Suprapubic skin (tissue), 3 donors: Measurements from ENCODE around the gene MOB1A.

ENCODE experiments used
- POLR2AphosphoS5 ChIP-seq, 3 donors: sonication (generic); formaldehyde crosslinking; IDR thresholded peaks; one replicate each; pipeline ENCODE4 v1.6.1; 2017; ENCODE audit warnings: antibody characterized with exemption in 3 of 3
- TF ChIP-seq, protein P1 (sequence below), 2 donors: fragments of 200-600 bp in 1 of 2; fragments of 450-650 bp in 1 of 2; sonication (generic) in 1 of 2; IDR thresholded peaks; one replicate each; pipeline ENCODE4 v1.5.1; 2016 to 2019; ENCODE audit warnings: antibody characterized with exemption in 2 of 2, mild to moderate bottlenecking in 1 of 2, moderate library complexity in 1 of 2

DNA sequence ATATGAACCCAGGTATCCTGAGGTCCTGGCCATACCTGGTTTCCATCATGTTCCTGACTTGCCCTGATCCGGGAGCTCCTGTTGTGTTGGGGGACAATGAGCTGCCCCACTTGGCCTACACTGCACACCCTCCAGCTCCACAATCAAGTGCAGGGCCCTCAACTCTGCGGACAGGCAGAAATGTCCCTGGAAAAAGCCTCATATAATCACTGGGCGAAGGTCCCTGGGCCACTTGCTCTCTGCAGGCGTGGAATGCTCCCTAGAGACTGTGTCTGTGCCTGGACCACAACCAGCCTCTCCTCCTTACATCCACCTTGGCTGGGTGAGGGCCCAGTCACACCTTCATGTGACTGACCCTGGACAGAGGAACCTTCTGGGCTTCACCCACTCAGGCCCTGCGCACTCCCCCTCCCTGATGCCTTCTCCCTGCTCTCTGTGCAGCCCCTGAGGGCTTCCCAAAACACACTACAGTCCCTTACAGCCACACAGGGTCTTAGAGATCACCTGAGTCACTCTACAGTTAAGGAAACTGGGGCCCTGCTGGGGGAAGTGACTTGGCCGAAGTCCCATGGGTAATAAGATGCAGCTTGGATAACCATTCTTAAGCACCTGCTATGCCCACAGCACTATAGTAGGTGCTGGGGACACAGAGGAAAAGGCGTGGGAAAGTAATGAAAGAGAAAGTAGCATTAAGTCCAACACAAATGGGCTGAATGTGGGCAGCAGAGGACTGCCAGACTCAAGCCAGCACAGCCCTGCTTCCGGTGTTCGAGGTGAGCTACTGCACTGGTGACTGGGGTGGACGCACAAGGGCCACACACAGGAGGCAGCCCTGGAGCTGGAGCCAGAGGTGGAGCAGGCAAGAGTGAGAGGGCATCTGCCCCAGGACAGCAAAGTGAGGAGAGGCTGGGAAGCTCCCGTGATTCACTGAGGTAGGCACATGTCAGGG, 40.8 kb downstream of the MOB1A start:
- TF ChIP-seq, protein P1, sequence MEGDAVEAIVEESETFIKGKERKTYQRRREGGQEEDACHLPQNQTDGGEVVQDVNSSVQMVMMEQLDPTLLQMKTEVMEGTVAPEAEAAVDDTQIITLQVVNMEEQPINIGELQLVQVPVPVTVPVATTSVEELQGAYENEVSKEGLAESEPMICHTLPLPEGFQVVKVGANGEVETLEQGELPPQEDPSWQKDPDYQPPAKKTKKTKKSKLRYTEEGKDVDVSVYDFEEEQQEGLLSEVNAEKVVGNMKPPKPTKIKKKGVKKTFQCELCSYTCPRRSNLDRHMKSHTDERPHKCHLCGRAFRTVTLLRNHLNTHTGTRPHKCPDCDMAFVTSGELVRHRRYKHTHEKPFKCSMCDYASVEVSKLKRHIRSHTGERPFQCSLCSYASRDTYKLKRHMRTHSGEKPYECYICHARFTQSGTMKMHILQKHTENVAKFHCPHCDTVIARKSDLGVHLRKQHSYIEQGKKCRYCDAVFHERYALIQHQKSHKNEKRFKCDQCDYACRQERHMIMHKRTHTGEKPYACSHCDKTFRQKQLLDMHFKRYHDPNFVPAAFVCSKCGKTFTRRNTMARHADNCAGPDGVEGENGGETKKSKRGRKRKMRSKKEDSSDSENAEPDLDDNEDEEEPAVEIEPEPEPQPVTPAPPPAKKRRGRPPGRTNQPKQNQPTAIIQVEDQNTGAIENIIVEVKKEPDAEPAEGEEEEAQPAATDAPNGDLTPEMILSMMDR (IDR thresholded peaks at IDR 0.05) = no peak
- no peak for TF ChIP-seq POLR2AphosphoS5 (IDR thresholded peaks at IDR 0.05)
